Measurements from ENCODE around the gene COL5A2.

DNA sequence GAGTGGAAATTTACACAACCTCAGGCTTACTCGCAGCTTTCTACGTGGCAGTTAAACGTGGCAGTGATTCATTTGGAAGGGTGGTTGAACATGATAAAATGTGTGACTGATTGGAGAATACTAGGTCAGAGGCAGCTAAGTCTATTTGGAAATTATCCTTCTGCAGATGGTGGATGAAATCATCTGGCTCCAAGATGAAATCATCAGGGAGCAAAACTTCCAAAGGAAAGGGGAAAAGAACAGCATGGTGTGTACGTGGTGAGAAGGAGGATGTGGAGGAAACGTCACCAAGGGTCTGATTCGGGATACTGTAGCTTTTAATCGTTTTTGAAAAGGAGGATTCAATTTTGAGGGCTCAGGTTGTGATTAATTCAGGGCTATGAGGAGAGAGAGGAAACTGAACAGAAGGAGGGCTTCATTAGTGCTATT lies 157.5 kb downstream of the COL5A2 start:
- TF ChIP-seq CTCF (IDR thresholded peaks at IDR 0.05) (no peak), POLR2A (IDR thresholded peaks at IDR 0.05) (no peak), POLR2AphosphoS5 (IDR thresholded peaks at IDR 0.05) (peak in 1 of 3 donors; percentile 32)

Measured in stomach (tissue), 4 donors.